Muscle of arm (tissue), 12 donors: Measurements from ENCODE around the gene SNAPC4. TPM values are rescaled to one million over a fixed set of nuclear protein-coding genes. Genes with fewer than 3 reads are reported as not detected.

ENCODE experiments used
- DNase-seq: peaks from one replicate; pipeline ENCODE4 v3.0.0-alpha.2; 2013
- polyA plus RNA-seq, 12 donors: library from polyadenylated mRNA; unstranded; fragments of 120-200 nt; gene quantifications; one replicate each; pipeline ENCODE4 v1.2.1, GENCODE V29; 2013; ENCODE audit not compliant: insufficient read length in 12 of 12

SNAPC4 gene
- polyA plus RNA-seq, 12 donors, result 4.8 to 10.2 (median 5.6) TPM; not detected in 1

DNA sequence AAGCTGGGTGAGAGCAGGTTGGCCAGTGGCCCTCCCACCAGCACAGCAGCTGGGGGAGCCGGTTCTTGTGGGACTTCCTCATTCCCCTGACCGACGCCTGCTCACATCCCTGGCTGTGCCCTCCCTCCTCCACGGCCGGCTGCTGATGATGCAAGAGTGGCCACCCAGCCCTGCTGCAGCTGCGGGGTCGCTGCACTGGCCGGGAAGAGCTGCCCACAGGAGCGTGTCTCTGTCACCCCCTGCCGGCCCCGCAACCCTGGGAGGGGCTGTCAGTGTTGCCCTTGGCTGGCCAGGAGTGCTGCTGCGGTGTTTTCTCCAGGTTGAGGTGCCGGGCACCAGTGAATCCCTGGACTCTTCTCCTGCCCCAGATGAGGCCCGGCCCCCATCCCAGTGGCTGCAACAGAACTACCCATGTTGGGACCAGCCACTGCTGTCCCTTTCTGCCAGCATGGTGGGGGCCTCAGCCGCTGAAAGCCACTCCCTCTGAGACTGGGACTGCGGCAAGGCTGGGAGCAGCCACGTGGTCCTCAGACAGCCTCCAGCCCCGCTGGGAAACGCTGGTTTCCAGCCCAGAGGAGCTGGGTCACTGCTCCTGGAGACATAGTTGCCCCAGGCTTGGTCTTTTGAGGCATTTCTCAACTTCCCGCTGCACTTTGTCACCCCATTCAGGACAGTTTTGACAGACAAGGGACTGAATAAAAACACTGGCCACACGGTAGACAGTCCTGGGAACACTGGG lies 27.2 kb downstream of the SNAPC4 start:
- no peak for DNase-seq

- DNase-seq, result no peak
These were observed 28.0 kb downstream of the SNAPC4 start for GRCh38 chr9:136372006-136372405.

- DNase-seq, result no peak
These were observed 28.5 kb downstream of the SNAPC4 start for GRCh38 chr9:136371533-136371880.

DNA sequence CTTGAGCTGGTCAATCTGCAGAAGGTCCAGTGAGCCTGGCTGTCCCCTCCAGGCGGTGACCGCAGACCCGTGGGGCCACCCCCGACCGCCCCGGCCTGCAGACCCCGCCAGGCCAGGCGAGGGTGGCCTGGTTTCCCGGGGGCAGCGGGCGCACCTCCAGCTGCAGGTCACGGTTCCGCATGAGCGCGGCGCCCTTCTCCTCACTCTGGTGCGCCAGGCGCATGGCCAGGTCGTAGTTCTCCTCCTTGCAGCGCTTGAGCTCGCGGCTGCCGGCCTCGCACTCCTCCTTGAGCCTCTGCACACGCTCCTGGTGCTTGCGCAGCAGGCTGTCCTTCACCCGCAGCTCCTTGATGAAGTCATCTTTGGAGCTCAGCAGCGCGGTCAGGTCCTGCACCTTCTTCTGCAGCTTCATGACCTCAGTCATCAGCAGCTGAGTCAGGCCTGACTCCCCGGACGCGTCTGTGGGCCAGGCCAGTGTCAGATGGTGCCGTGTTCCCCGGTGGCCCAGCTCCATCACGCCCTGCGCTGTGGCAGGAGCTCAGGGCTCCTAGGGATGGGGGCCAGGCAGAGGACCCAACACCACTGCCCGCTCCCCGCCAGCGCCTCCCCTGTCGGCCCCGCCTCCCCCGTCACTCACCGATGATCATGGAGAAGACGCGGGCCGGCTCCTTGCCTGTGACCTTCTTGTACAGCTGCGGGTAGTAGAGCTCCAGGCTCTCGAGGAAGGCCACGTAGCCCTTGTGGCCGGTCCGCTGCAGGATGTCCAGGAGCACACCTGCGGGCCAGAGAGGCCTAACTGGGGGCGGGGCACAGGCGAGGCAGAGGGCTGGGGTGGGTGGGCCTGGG lies 29.1 kb downstream of the SNAPC4 start:
- DNase-seq, result no peak

- DNase-seq, result no peak
These were observed 29.9 kb downstream of the SNAPC4 start for GRCh38 chr9:136370037-136370436.

DNA sequence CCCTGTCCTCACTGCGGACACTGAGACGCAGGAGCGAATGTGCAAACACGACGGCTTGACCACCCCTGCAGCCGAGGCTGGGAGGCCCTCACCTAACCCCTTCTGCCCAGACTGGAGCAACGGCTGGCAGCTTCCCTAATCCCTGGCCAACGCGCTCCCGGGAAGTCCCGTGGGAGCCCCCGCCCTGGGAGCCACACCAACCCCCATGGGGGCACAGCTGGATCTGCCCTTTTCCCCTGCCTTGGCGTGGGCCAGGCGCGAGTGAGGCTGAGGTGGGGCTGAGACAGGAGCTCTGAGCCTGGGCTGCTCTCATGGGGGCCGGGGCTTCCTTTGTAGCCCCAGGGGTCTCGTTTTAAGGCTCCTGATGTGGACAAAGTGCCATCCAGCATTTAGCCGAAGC lies 31.8 kb downstream of the SNAPC4 start:
- no peak for DNase-seq

DNA sequence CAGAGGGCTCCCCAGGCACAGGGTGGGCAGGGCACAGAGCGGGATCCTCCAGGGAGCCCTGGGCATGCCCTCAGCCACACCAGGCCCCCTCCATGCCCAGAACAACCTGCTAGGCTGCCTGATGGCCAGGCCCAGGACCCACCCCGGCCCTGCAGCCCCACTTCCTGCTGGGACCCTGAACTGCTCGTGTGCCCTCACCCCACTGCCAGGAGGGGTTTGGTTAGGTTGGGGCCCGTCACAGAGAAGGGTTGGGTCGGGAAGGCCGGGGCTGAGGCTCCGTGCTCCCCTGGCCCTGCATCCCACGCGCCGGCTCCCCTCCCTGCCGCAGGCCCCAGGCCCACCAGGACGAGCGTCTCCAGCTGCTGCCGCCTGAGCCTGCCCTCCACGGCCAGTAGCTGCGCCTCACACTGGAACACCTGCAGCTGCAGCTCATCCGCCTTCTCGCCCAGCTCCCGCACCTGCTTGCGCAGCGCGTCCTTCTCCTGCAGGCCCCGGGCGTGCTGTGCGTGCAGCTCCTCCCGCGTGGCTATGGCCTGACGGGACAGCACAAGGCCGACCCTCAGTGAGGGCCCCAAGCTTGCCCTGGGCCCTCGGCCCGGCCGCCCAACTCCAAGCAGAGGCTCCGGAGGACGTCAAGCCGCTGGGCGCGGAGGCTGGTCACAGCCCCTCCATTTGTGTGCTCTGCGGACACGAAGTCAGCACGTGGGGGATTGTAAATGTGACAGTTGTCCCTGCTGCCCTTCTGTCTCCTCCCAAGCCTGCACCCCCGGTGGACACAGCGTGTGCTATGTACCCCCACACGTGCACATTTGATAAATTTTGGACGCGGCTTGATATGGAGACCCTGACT lies 32.4 kb downstream of the SNAPC4 start:
- DNase-seq, result no peak

- DNase-seq, result no peak
These were observed 33.1 kb downstream of the SNAPC4 start for GRCh38 chr9:136366826-136367225.

GRCh38 chr9:136365775-136366222 lies 34.2 kb downstream of the SNAPC4 start:
- no peak for DNase-seq

DNA sequence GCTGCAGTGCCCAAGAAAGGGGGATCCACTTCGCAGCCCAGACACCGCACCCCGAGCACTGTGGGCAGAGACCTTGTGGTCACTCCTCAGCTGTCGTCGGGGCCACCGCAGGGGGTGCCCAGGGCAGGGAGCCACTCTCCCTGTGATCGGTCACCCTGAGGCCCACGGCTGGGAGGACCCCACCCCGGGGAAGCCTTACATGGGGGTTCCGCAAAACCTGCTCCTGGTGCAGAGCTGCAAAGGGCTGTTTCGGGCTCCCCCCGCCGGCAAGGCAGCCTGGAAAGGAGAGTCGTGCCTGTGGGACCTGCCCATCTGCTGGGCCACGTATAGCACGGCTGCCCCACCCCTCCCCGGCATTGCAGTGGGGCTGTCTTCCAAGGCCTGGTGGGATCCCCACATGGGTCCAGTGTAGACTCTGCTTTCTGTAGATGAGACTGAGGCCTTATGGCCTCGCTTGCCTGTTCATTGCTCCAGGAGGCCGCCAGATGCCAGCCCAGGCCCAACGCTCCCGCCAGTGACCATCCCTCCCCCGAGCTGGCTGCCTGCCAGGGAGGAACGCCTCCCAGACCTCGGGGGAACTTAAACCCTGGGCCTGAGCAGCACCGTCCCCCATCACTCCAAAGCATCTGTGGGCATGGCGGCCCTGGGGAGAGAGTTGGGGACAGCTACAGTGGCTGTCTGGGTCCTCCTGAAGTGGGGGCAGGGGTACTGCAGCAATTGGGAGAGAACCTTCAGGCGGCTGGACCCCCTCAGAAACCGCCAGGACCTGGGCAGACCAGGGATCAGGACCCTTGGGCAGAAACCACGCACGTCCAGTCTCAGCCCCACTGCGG lies 34.8 kb downstream of the SNAPC4 start:
- DNase-seq, result no peak

DNA sequence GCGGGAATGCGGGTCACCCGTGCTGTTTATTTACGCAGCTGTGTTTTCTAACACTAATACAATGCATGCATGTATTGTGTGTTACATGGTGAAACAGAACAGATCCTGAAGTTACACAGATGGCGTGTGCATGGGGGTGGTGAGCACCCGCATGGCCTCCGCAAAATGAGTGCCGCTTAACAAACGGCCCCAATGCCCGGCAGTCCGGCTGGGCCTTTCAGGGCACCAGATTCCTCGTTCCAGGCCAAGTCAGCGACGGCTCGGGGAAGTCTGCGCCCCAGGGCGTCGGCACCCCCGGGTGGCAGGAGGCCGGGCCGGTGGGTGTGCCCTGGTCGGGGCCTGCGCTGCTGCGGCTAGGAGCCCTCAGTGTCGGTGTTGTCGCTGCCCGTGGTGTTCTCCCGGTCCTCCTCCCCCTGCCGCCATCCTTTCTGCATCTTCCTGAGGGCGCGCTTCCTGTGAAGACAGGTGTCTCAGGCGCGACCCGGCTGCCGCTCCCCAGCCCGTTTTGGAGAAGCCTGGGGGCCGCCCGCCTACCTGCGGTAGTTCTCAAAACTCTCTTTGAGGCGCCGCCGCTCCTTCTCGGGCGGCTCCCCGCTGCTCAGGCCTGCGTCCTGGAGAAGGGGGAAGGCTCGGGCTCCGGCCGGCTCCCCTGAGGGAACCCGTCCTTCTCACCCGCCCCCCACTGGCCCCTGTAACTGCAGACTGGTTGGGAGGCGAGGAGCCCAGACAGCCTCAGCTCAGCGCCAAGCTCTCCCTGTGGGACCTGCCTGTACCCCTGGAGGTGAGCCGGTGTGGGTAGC lies 35.8 kb downstream of the SNAPC4 start:
- DNase-seq, result no peak

- peak; percentile 92 for DNase-seq
These were observed 36.6 kb downstream of the SNAPC4 start, which contains the start of gene DNLZ for GRCh38 chr9:136363106-136363948. DNLZ (minus strand) TSS chr9:136363744; CDS start chr9:136363714, 30 bp downstream.

DNA sequence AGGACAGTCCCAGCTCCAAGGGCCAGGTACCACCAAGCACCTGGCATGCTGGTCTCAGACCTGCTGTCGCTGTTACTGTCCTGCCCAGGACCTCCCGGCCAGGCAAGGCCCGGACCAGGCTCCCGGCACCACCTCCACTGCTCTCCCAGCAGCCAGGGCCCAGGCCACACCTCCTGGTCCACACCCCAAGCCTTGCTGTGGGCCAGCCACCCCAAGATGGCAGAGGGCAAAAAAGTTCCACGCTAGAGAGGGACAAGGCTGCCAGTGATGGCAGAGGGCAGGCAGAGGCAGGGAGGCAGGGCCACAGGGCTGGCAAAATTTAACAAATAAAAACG lies 37.6 kb downstream of the SNAPC4 start:
- DNase-seq, result no peak

- DNase-seq, result peak; percentile 70
These were observed 38.1 kb downstream of the SNAPC4 start for GRCh38 chr9:136361754-136362449.

GRCh38 chr9:136361047-136361753 lies 38.8 kb downstream of the SNAPC4 start:
- no peak for DNase-seq

DNA sequence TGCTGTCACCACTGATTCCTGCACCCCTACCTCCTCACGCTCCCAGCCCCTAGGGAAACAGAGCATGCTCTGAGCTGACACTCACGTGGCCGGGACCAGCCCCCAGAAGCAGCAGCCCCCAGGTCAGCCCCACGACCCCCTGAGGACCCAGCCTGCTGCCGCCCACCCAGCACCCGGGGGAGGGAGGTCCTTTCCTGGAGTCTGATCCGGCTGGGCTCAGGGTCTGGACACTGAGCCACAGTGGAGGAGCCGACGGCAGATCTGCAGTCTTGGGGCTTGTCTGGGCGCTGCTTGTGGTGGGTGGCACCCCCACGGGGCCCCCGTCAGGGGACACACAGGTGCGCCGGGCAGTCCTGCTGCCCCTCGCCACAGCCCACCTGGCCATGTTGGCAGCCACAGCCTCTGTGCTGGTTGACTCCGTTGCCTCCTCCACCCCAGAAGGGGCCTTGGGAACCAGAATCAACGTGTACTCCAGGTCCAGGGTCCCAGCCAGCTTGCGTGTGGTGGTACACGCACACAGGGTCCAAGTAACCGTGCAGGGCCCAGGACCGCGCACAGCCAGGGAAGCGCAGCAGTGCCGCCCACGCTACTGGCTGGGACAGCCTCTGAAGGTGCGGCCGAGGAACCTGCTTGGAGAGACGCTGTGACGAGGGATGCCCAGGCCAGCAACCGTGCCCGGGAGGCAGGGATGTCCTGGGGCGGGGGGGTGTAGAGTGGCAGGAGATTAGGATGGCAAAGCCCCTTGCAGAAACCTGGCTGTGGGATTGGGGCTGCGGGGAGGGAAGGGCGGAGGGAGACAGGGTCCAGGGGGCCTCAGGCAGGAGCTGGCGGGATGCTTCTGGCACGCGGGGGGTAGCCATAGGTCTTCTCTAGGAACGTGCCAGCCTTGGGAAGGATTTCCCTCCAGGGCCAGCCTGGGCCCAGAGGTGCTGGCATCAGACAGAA lies 39.9 kb downstream of the SNAPC4 start:
- no peak for DNase-seq

- DNase-seq, result no peak
These were observed 41.1 kb downstream of the SNAPC4 start for GRCh38 chr9:136358888-136359287.
